Heart right ventricle (tissue), 16 donors: Measurements from ENCODE around the gene OPTN. TPM values are rescaled to one million over a fixed set of nuclear protein-coding genes. Genes with fewer than 3 reads are reported as not detected.

Experiments
- ATAC-seq, 8 donors: fragments of 200-7000 bp; cut with Tn5 transposase; one replicate each; pipeline ENCODE4 v1.9.1; 2020; ENCODE audit warnings: mild to moderate bottlenecking in 8 of 8, moderate library complexity in 8 of 8, moderate number of reproducible peaks in 1 of 8
- DNase-seq, 2 donors: peaks; one replicate each; pipeline ENCODE4 v3.0.0-alpha.2; 2020
- H3K27ac ChIP-seq, 10 donors: fragments of 200-600 bp; sonication (generic) in 2 of 10; one replicate each; pipeline versions ENCODE4 v1.5.0 to v1.8.0; 2020 to 2022; ENCODE audit warnings: mild to moderate bottlenecking in 3 of 10
- H3K27me3 ChIP-seq, 7 donors: fragments of 200-600 bp; one replicate each; pipeline ENCODE4 v1.8.0; 2021 to 2022; ENCODE audit warnings: mild to moderate bottlenecking in 2 of 7
- H3K36me3 ChIP-seq, 9 donors: fragments of 200-600 bp; sonication (generic) in 1 of 9; one replicate each; pipeline versions ENCODE4 v1.5.0 to v1.8.0; 2020 to 2022; ENCODE audit warnings: mild to moderate bottlenecking in 2 of 9
- H3K4me1 ChIP-seq, 9 donors: fragments of 200-600 bp; sonication (generic) in 1 of 9; one replicate each; pipeline versions ENCODE4 v1.5.0 to v1.8.0; 2020 to 2022; ENCODE audit warnings: mild to moderate bottlenecking in 4 of 9
- H3K4me3 ChIP-seq, 10 donors: fragments of 200-600 bp; sonication (generic) in 2 of 10; one replicate each; pipeline versions ENCODE4 v1.5.0 to v1.8.0; 2020 to 2022; ENCODE audit warnings: mild to moderate bottlenecking in 7 of 10, moderate library complexity in 2 of 10
- H3K9me3 ChIP-seq, 11 donors: fragments of 200-600 bp in 10 of 11; sonication (generic) in 2 of 11; one replicate each; pipeline versions ENCODE4 v1.5.0 to v1.8.0; 2013 to 2022; ENCODE audit warnings: mild to moderate bottlenecking in 2 of 11, control low read depth in 1 of 11, moderate library complexity in 1 of 11
- CTCF ChIP-seq, 9 donors: fragments of 200-600 bp; sonication (generic) in 2 of 9; IDR thresholded peaks; one replicate each; pipeline versions ENCODE4 v1.5.0 to v1.8.0; 2021 to 2022; ENCODE audit warnings: antibody characterized with exemption in 9 of 9, mild to moderate bottlenecking in 5 of 9, moderate library complexity in 1 of 9
- WGBS, 2 donors: extraction: QIAGEN DNeasy Blood & Tissue Kit; methylation state at CpG; one replicate each; pipeline ENCODE4 v1.1.7; 2013; ENCODE audit warnings: inconsistent platforms in 1 of 2; 5-methylcytosine and 5-hydroxymethylcytosine counted together
- intact Hi-C, 10 donors: fragments of 100-400 bp; cut with DNase I; formaldehyde crosslinking; loops; one replicate each; pipeline versions ENCODE4 v1.11.1 to v1.14.2; 2022
- polyA plus RNA-seq, 2 donors: library from polyadenylated mRNA; stranded (reverse); fragments of 200-250 nt; gene quantifications; one replicate each; pipeline ENCODE4 v1.2.3, GENCODE V29; 2013
- total RNA-seq, 10 donors: library from RNA; stranded (reverse); fragmentation: NEBNext Ultra II Directional in 3 of 10; extraction: Animal tissue kit (Norgen Biotek cat#: 25700) in 3 of 10; gene quantifications; one replicate each; pipeline versions ENCODE4 v1.2.1 to v1.2.4, GENCODE V29; 2021 to 2023
- donor health status: Arrhythmogenic right ventricular cardiomyopathy.
- donor health status: ischemic (EF 13 %, LVEDD 7.1; RV severe dilation, severe dysfunction).
- donor health status: healthy with polysubstance abuse.
- donor health status: DM: no; HTN: yes; CAD: no.
- donor health status: DM: no; HTN: no; CAD: no.
- donor health status: ischemic (EF 25% LVEDD 6.9; RV normal size, moderate dysfunction).
- donor health status: ischemic (EF 25% LVEDD 5.7; RV mildly dilated, moderate dysfunction).
- donor health status: healthy.
- donor health status: DM: yes; HTN: yes; CAD: no.
- donor health status: Ischemic cardiomyopathy.
- donor health status: ischemic (EF 35%, LVEDD 5.7; RV mildly dilated, moderate dysfunction).
- donor health status: nonischemic (EF 11% LVEDD 7.7; RV severe dilation, severe dysfunction).
- donor health status: DM: yes; HTN: yes; CAD: no.
- donor health status: PGD.
- donor health status: ischemic (EF 29% LVEDD 5.4; RV normal size, mild dysfunction).
- donor health status: nonischemic (EF 23%, LVEDD 6.1; RV moderate dilation, normal function).

The OPTN gene
- total and polyA plus RNA-seq, 12 donors: 59.0 to 218 (median 125) TPM

GRCh38 chr10:13054844-13055243, 45.1 kb upstream of the OPTN start:
- Histone ChIP-seq H3K4me3 (no peak overlapping the region), H3K9me3 (no peaks in the 10 kb centered on the region), H3K4me1 (no peaks in the 10 kb centered on the region), H3K27me3 (peaks cover 0 to 18% (median 3%) of the 10 kb centered on the region in 7 donors), H3K36me3 (no peaks in the 10 kb centered on the region), H3K27ac (no peak overlapping the region)
- TF ChIP-seq CTCF (IDR thresholded peaks at IDR 0.05): no peak
- intact Hi-C loops: loop anchor here in 2 of 10 donors (10.0 kb wide), 2 partner anchors 270 to 340 kb away; no protein-coding TSS in a partner anchor
- 57 to 94% methylated on average over 4 of the region's 4 CpGs for WGBS, 2 donors
- ATAC-seq (no peak), DNase-seq (no peak)

- TF ChIP-seq CTCF (IDR thresholded peaks at IDR 0.05): peak in 7 of 9 donors; percentile 26 to 50 (median 38)
- no peaks in the 10 kb centered on the region for H3K9me3 ChIP-seq
- intact Hi-C loops: loop anchor here in 2 of 10 donors (10.0 kb wide), 2 partner anchors 272 to 342 kb away; no protein-coding TSS in a partner anchor
- ATAC-seq (no peak), DNase-seq (no peak)
- peaks cover 0 to 17% (median under 1%) of the 10 kb centered on the region in 7 donors for H3K27me3 ChIP-seq
- 73 to 77% methylated on average over 7 of the region's 7 CpGs for WGBS, 2 donors
- H3K36me3 ChIP-seq: no peaks in the 10 kb centered on the region
- no peak overlapping the region for H3K27ac ChIP-seq
- H3K4me1 ChIP-seq: no peaks in the 10 kb centered on the region
- H3K4me3 ChIP-seq: no peak overlapping the region
These were observed 43.4 kb upstream of the OPTN start for GRCh38 chr10:13056456-13057077.

- Histone ChIP-seq H3K27me3 (peaks cover 0 to 16% (median 9%) of the 10 kb centered on the region in 7 donors), H3K9me3 (peaks cover 0 to 6% (median 0%) of the 10 kb centered on the region in 11 donors), H3K27ac (no peak overlapping the region), H3K36me3 (no peaks in the 10 kb centered on the region), H3K4me3 (no peak overlapping the region), H3K4me1 (no peaks in the 10 kb centered on the region)
- intact Hi-C loops: loop anchor here in 1 of 10 donors (10.0 kb wide), 1 partner anchor 338 kb away; no protein-coding TSS in a partner anchor
- DNase-seq (no peak), ATAC-seq (no peak)
- TF ChIP-seq CTCF (IDR thresholded peaks at IDR 0.05): no peak
- WGBS, 2 donors: 89 to 94% methylated on average over 5 of the region's 5 CpGs
These were observed 37.2 kb upstream of the OPTN start for GRCh38 chr10:13062803-13063202.

- Histone ChIP-seq H3K4me1 (no peaks in the 10 kb centered on the region), H3K4me3 (no peak overlapping the region), H3K27me3 (peaks cover 0 to 16% (median 9%) of the 10 kb centered on the region in 7 donors), H3K36me3 (no peaks in the 10 kb centered on the region), H3K27ac (no peak overlapping the region), H3K9me3 (peaks cover 0 to 6% (median 0%) of the 10 kb centered on the region in 11 donors)
- DNase-seq (no peak), ATAC-seq (no peak)
- no peak for TF ChIP-seq CTCF (IDR thresholded peaks at IDR 0.05)
- intact Hi-C loops: loop anchor here in 1 of 10 donors (10.0 kb wide), 1 partner anchor 342 kb away; no protein-coding TSS in a partner anchor
- 54 to 61% methylated on average over 6 of the region's 6 CpGs for WGBS, 2 donors
These were observed 33.4 kb upstream of the OPTN start for GRCh38 chr10:13066527-13066926.
